ENCODE measurements around the gene FAM24B.
"Not testable (repeated sequence)": the region's sequence is repeated elsewhere in the genome, so short reads cannot be mapped to it uniquely, and the experiment has no call there.

Gene FAM24B

GRCh38 chr10:122879339-122880273 is at the start of gene FAM24B:
Gene FAM24B, minus strand, starts transcription at chr10:122879581. Its CDS starts 29,066 bp downstream, at chr10:122850515.
- DNase-seq: peak; percentile 96

GRCh38 chr10:122915700-122916099 is 36.3 kb upstream of the FAM24B start:
- no peak for DNase-seq

- DNase-seq: no peak
These were observed 32.6 kb upstream of the FAM24B start for GRCh38 chr10:122911889-122912484.

- no peak for DNase-seq
These were observed 30.9 kb upstream of the FAM24B start, which contains the start of gene FAM24A for GRCh38 chr10:122910310-122910709. Gene FAM24A, plus strand, starts transcription at chr10:122910610. Its CDS starts 1,025 bp downstream, at chr10:122911635.

GRCh38 chr10:122903861-122904260 is 24.5 kb upstream of the FAM24B start:
- not testable (repeated sequence) for DNase-seq

- DNase-seq: no peak
These were observed 15.0 kb upstream of the FAM24B start for GRCh38 chr10:122894261-122894944.

GRCh38 chr10:122884166-122884565 is 4.8 kb upstream of the FAM24B start:
- no peak for DNase-seq

GRCh38 chr10:122882766-122883165 is 3.4 kb upstream of the FAM24B start:
- no peak for DNase-seq

GRCh38 chr10:122878799-122879338 is 512 bp downstream of the FAM24B start:
- DNase-seq: no peak

- DNase-seq: no peak
These were observed 2.1 kb downstream of the FAM24B start for GRCh38 chr10:122877264-122877663.

- no peak for DNase-seq
These were observed 2.9 kb downstream of the FAM24B start for GRCh38 chr10:122876467-122876855.

- no peak for DNase-seq
These were observed 3.4 kb downstream of the FAM24B start for GRCh38 chr10:122875843-122876466.

- DNase-seq: not testable (repeated sequence)
These were observed 7.4 kb downstream of the FAM24B start for GRCh38 chr10:122871947-122872346.

- DNase-seq: not testable (repeated sequence)
These were observed 10.6 kb downstream of the FAM24B start for GRCh38 chr10:122868768-122869167.

- not testable (repeated sequence) for DNase-seq
These were observed 12.5 kb downstream of the FAM24B start for GRCh38 chr10:122866757-122867482.

GRCh38 chr10:122864901-122865300 is 14.5 kb downstream of the FAM24B start:
- no peak for DNase-seq

GRCh38 chr10:122864194-122864592 is 15.2 kb downstream of the FAM24B start:
- DNase-seq: no peak

- DNase-seq: no peak
These were observed 15.9 kb downstream of the FAM24B start for GRCh38 chr10:122863216-122864193.

- DNase-seq: no peak
These were observed 17.6 kb downstream of the FAM24B start for GRCh38 chr10:122861711-122862161.

GRCh38 chr10:122859527-122859926 is 19.9 kb downstream of the FAM24B start:
- no peak for DNase-seq

All from CD4-positive, alpha-beta T cell treated with Interleukin-15 for 1 hour (primary cell).